NCI-H128 (cell line): ENCODE measurements around the gene EGF.
"Not testable (repeated sequence)": the region's sequence is repeated elsewhere in the genome, so short reads cannot be mapped to it uniquely, and the experiment has no call there.

ENCODE experiments used
- DNase-seq: peaks from one replicate; lab custom pipeline; 2025; ENCODE audit not compliant: unreplicated experiment; lab: John Stamatoyannopoulos, UW

The EGF gene

GRCh38 chr4:109912706-109913595 is at the start of gene EGF:
Gene EGF, plus strand, starts transcription at chr4:109912883. Its CDS starts 453 bp downstream, at chr4:109913336.
- no peak for DNase-seq

GRCh38 chr4:109864134-109864533 is 48.5 kb upstream of the EGF start:
- DNase-seq = no peak

GRCh38 chr4:109870061-109870460 is 42.6 kb upstream of the EGF start:
- DNase-seq = no peak

- DNase-seq = no peak
Measured at GRCh38 chr4:109872065-109872464, 40.6 kb upstream of the EGF start.

- no peak for DNase-seq
Measured at GRCh38 chr4:109872950-109873656, 39.6 kb upstream of the EGF start.

GRCh38 chr4:109873791-109874514 is 38.7 kb upstream of the EGF start:
- no peak for DNase-seq

GRCh38 chr4:109875106-109875505 is 37.6 kb upstream of the EGF start:
- DNase-seq = no peak

- DNase-seq = not testable (repeated sequence)
Measured at GRCh38 chr4:109875553-109875952, 37.1 kb upstream of the EGF start.

- DNase-seq = no peak
Measured at GRCh38 chr4:109876634-109877265, 35.9 kb upstream of the EGF start.

- DNase-seq = no peak
Measured at GRCh38 chr4:109877400-109877799, 35.3 kb upstream of the EGF start.

- DNase-seq = no peak
Measured at GRCh38 chr4:109878355-109878754, 34.3 kb upstream of the EGF start.

GRCh38 chr4:109879081-109879480 is 33.6 kb upstream of the EGF start:
- DNase-seq = no peak

GRCh38 chr4:109879636-109880314 is 32.9 kb upstream of the EGF start:
- DNase-seq = no peak

- no peak for DNase-seq
Measured at GRCh38 chr4:109886303-109886702, 26.4 kb upstream of the EGF start.

- DNase-seq = no peak
Measured at GRCh38 chr4:109887071-109887470, 25.6 kb upstream of the EGF start.

- no peak for DNase-seq
Measured at GRCh38 chr4:109890076-109890475, 22.6 kb upstream of the EGF start.

GRCh38 chr4:109902559-109903251 is 10.0 kb upstream of the EGF start:
- no peak for DNase-seq

- no peak for DNase-seq
Measured at GRCh38 chr4:109908731-109909130, 4.0 kb upstream of the EGF start.

- no peak for DNase-seq
Measured at GRCh38 chr4:109910256-109910655, 2.4 kb upstream of the EGF start.
